HL-60 (cell line): Measurements from ENCODE around the gene IGF2R.

Experiments used
- DNase-seq, 2 experiments: peaks; one replicate each; pipeline ENCODE4 v3.0.0-alpha.2; 2010 to 2020; ENCODE audit warnings: low read depth in 1 of 2, low spot score in 1 of 2
- H3K27ac ChIP-seq: fragments of 250-450 bp; sonication (Bioruptor Pico); replicated peaks from 2 replicates; pipeline ENCODE4 v1.5.1; 2020; ENCODE audit warnings: mild to moderate bottlenecking, moderate library complexity
- H3K27me3 ChIP-seq: fragments of 250-450 bp; sonication (Bioruptor Pico); 2 replicates; pipeline ENCODE4 v1.5.1; 2021; ENCODE audit warnings: mild to moderate bottlenecking, moderate library complexity; ENCODE audit not compliant: insufficient read depth, poor library complexity, severe bottlenecking
- H3K4me3 ChIP-seq: replicated peaks from 2 replicates; pipeline ENCODE4 v1.5.1; 2011; ENCODE audit warnings: mild to moderate bottlenecking, control low read depth, low read length; ENCODE audit not compliant: insufficient read depth
- CTCF ChIP-seq: IDR thresholded peaks from one replicate; pipeline ENCODE4 v1.5.1; 2011; ENCODE audit warnings: low read length, control low read depth, inconsistent platforms; ENCODE audit not compliant: insufficient read depth
- GABPA ChIP-seq: IDR thresholded peaks from 2 replicates; pipeline ENCODE4 v1.6.1; 2012; ENCODE audit warnings: low read depth
- POLR2AphosphoS5 ChIP-seq: IDR thresholded peaks from 2 replicates; pipeline ENCODE4 v1.6.1; 2012; ENCODE audit warnings: low read depth
- SPI1 ChIP-seq: IDR thresholded peaks from 2 replicates; pipeline ENCODE4 v1.6.1; 2012; ENCODE audit warnings: low read depth, mild to moderate bottlenecking, borderline replicate concordance
- TF ChIP-seq, protein P1 (sequence below): IDR thresholded peaks from 2 replicates; pipeline ENCODE4 v1.6.1; 2012; ENCODE audit warnings: low read depth; ENCODE audit not compliant: insufficient replicate concordance

Gene IGF2R

GRCh38 chr6:160069050-160069454 lies 100.2 kb downstream of the IGF2R start:
- Histone ChIP-seq H3K27me3 (no peaks in the 10 kb centered on the region), H3K4me3 (no peak overlapping the region), H3K27ac (no peak overlapping the region)
- TF ChIP-seq GABPA (no peak), SPI1 (peak; percentile 81; the same call in 1 of the 2 replicates), CTCF (no peak), POLR2AphosphoS5 (no peak)
- TF ChIP-seq, protein P1, sequence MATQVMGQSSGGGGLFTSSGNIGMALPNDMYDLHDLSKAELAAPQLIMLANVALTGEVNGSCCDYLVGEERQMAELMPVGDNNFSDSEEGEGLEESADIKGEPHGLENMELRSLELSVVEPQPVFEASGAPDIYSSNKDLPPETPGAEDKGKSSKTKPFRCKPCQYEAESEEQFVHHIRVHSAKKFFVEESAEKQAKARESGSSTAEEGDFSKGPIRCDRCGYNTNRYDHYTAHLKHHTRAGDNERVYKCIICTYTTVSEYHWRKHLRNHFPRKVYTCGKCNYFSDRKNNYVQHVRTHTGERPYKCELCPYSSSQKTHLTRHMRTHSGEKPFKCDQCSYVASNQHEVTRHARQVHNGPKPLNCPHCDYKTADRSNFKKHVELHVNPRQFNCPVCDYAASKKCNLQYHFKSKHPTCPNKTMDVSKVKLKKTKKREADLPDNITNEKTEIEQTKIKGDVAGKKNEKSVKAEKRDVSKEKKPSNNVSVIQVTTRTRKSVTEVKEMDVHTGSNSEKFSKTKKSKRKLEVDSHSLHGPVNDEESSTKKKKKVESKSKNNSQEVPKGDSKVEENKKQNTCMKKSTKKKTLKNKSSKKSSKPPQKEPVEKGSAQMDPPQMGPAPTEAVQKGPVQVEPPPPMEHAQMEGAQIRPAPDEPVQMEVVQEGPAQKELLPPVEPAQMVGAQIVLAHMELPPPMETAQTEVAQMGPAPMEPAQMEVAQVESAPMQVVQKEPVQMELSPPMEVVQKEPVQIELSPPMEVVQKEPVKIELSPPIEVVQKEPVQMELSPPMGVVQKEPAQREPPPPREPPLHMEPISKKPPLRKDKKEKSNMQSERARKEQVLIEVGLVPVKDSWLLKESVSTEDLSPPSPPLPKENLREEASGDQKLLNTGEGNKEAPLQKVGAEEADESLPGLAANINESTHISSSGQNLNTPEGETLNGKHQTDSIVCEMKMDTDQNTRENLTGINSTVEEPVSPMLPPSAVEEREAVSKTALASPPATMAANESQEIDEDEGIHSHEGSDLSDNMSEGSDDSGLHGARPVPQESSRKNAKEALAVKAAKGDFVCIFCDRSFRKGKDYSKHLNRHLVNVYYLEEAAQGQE: no peak
- DNase-seq: peak; percentile 11 to 54

- H3K27me3 ChIP-seq: no peaks in the 10 kb centered on the region
- no peak overlapping the region for H3K27ac ChIP-seq
- no peak for DNase-seq
- no peak overlapping the region for H3K4me3 ChIP-seq
- no peak for TF ChIP-seq SPI1
- TF ChIP-seq, protein P1: no peak
- TF ChIP-seq POLR2AphosphoS5: no peak
- no peak for TF ChIP-seq GABPA
- TF ChIP-seq CTCF: no peak
These were observed 100.6 kb downstream of the IGF2R start for GRCh38 chr6:160069459-160069858.

GRCh38 chr6:160070427-160070826 lies 101.5 kb downstream of the IGF2R start:
- no peak overlapping the region for H3K27ac ChIP-seq
- H3K4me3 ChIP-seq: no peak overlapping the region
- no peak for DNase-seq
- TF ChIP-seq, protein P1: no peak
- TF ChIP-seq POLR2AphosphoS5 (no peak), GABPA (no peak), CTCF (no peak), SPI1 (no peak)
- no peaks in the 10 kb centered on the region for H3K27me3 ChIP-seq
